ENCODE data around the gene PPA2. TPM values are rescaled to one million over a fixed set of nuclear protein-coding genes. Genes with fewer than 3 reads are reported as not detected.

Gene PPA2
- total RNA-seq, 1 donor from 2014 or later, result 107 TPM

GRCh38 chr4:105327222-105327621 lies 146.6 kb downstream of the PPA2 start:
- no peak for DNase-seq (ENCODE audit: low read depth)

Other genes with a start within 250 kb of the PPA2 start
- gene ARHGEF38, start 78.6 kb upstream of the PPA2 start, total RNA-seq, result 0.13 and 0.47 TPM in 2 replicates
- 28.8 and 28.9 TPM in 2 replicates for gene INTS12, start 234.6 kb upstream of the PPA2 start, total RNA-seq
- 10.5 and 12.7 TPM in 2 replicates for gene GSTCD, start 234.7 kb upstream of the PPA2 start, total RNA-seq

Measured in myocyte (in vitro differentiated cells).